K562 (cell line): ENCODE results near the gene CLCNKA. TPM values are rescaled to one million over a fixed set of nuclear protein-coding genes. Genes with fewer than 3 reads are reported as not detected.

Experiments
- ARID1B ChIP-seq: fragments of 450-650 bp; IDR thresholded peaks from 2 replicates; pipeline ENCODE4 v1.6.1; 2016; ENCODE audit warnings: antibody characterized with exemption, mild to moderate bottlenecking, inconsistent platforms
- ARID4B ChIP-seq: sonication (generic); formaldehyde crosslinking; IDR thresholded peaks from 2 replicates; pipeline ENCODE4 v1.8.0; 2022; ENCODE audit warnings: mild to moderate bottlenecking, missing genetic modification reagents
- CHD4 ChIP-seq: fragments of 200-600 bp; sonication (generic); IDR thresholded peaks from 3 replicates; pipeline ENCODE4 v1.6.1; 2012; ENCODE audit warnings: low read depth, mild to moderate bottlenecking, mixed read lengths, low read length, inconsistent platforms; ENCODE audit not compliant: insufficient read depth, insufficient replicate concordance, poor library complexity, severe bottlenecking
- CREB3L1 ChIP-seq: fragments of 450-650 bp; IDR thresholded peaks from 2 replicates; pipeline ENCODE4 v1.6.1; 2014; ENCODE audit warnings: low read depth, mild to moderate bottlenecking, moderate library complexity, borderline replicate concordance
- CTBP1 ChIP-seq: fragments of 450-650 bp; IDR thresholded peaks from 2 replicates; pipeline ENCODE4 v1.6.1; 2016; ENCODE audit warnings: borderline replicate concordance
- CXXC5 ChIP-seq: fragments of 250-450 bp; sonication (Bioruptor Pico); IDR thresholded peaks from 2 replicates; pipeline ENCODE4 v1.8.0; 2022; ENCODE audit warnings: inconsistent platforms, mild to moderate bottlenecking, moderate library complexity
- HCFC1 ChIP-seq: IDR thresholded peaks from 2 replicates; pipeline ENCODE4 v1.6.1; 2012; ENCODE audit warnings: low read depth, low read length, improper control_type of control experiment
- HMGN3 ChIP-seq: IDR thresholded peaks from 2 replicates; pipeline ENCODE4 v1.6.1; 2011; ENCODE audit warnings: borderline replicate concordance, low read depth, mild to moderate bottlenecking, mixed read lengths, low read length; ENCODE audit not compliant: insufficient read length; ENCODE audit errors: extremely low read depth
- HNRNPL ChIP-seq: fragments of 200-400 bp; formaldehyde crosslinking; IDR thresholded peaks from 2 replicates; pipeline ENCODE4 v1.6.1; 2017; ENCODE audit warnings: low read depth, mild to moderate bottlenecking, low read length
- JUND ChIP-seq, 2 experiments: IDR thresholded peaks; 2 replicates in 1 of 2; 3 replicates in 1 of 2; pipeline ENCODE4 v1.6.1; 2011; ENCODE audit warnings: borderline replicate concordance in 2 of 2, low read depth in 2 of 2, low read length in 2 of 2, improper control_type of control experiment in 1 of 2, missing biosample characterization in 1 of 2, missing genetic modification characterization in 1 of 2, missing genetic modification reagents in 1 of 2
- KAT7 ChIP-seq: sonication (generic); formaldehyde crosslinking; IDR thresholded peaks from 2 replicates; pipeline ENCODE4 v1.8.0; 2022; ENCODE audit warnings: missing genetic modification reagents, mild to moderate bottlenecking, borderline replicate concordance
- MYC ChIP-seq, 2 experiments: fragments of 250-450 bp in 1 of 2; sonication (Bioruptor Pico) in 1 of 2; IDR thresholded peaks; 2 replicates each; pipeline versions ENCODE4 v1.5.1 to v1.6.1; 2012 to 2021; ENCODE audit warnings: low read depth in 2 of 2, borderline replicate concordance in 1 of 2, improper control_type of control experiment in 1 of 2, low read length in 1 of 2, mild to moderate bottlenecking in 1 of 2, moderate library complexity in 1 of 2
- RAD51 ChIP-seq: fragments of 450-650 bp; IDR thresholded peaks from 2 replicates; pipeline ENCODE4 v1.7.1; 2016; ENCODE audit warnings: low read depth, mild to moderate bottlenecking, borderline replicate concordance
- ZNF263 ChIP-seq: sonication (generic); formaldehyde crosslinking; IDR thresholded peaks from 2 replicates; pipeline ENCODE4 v1.8.0; 2022; ENCODE audit warnings: mild to moderate bottlenecking, missing genetic modification reagents, borderline replicate concordance
- polyA plus RNA-seq, 8 experiments: library from polyadenylated mRNA; depleted of rRNA in 4 of 8; stranded (reverse) in 5 of 8; unstranded in 3 of 8; fragments of >200 nt; fragmentation: Nextera tagmentation in 2 of 8; fragmentation: Illumina TruSeq in 1 of 8; extraction: Ambion mirVana in 2 of 8; extraction: Trizol in 1 of 8; gene quantifications; 2 replicates each; pipeline versions ENCODE4 v1.2.1 to v1.2.3, GENCODE V29; 2011 to 2014; ENCODE audit warnings: inconsistent platforms in 1 of 8, missing spikeins in 1 of 8
- total RNA-seq, 7 experiments: library from RNA; depleted of rRNA in 6 of 7; stranded (reverse); fragments of >200 nt in 6 of 7; fragmentation: Illumina TruSeq in 2 of 7; extraction: Trizol in 2 of 7; gene quantifications; 2 replicates each; pipeline versions ENCODE4 v1.2.1 to v1.2.3, GENCODE V29; 2011 to 2021; ENCODE audit warnings: low replicate concordance in 1 of 7
- TF ChIP-seq, protein P1 (sequence below): sonication (generic); formaldehyde crosslinking; IDR thresholded peaks from 2 replicates; pipeline ENCODE4 v1.8.0; 2022; ENCODE audit warnings: missing genetic modification reagents, mild to moderate bottlenecking, moderate library complexity, borderline replicate concordance
- TF ChIP-seq, protein P2 (sequence below): sonication (generic); formaldehyde crosslinking; IDR thresholded peaks from 2 replicates; pipeline ENCODE4 v1.9.0; 2022; ENCODE audit warnings: mild to moderate bottlenecking, missing genetic modification reagents

CLCNKA gene
- total and polyA plus RNA-seq, 9 of the 15 experiments (the other 6 are each of a cell fraction or from before 2014, with no cell fraction given) = 0.03 to 0.37 (median 0.10) TPM; not detected in 3

DNA sequence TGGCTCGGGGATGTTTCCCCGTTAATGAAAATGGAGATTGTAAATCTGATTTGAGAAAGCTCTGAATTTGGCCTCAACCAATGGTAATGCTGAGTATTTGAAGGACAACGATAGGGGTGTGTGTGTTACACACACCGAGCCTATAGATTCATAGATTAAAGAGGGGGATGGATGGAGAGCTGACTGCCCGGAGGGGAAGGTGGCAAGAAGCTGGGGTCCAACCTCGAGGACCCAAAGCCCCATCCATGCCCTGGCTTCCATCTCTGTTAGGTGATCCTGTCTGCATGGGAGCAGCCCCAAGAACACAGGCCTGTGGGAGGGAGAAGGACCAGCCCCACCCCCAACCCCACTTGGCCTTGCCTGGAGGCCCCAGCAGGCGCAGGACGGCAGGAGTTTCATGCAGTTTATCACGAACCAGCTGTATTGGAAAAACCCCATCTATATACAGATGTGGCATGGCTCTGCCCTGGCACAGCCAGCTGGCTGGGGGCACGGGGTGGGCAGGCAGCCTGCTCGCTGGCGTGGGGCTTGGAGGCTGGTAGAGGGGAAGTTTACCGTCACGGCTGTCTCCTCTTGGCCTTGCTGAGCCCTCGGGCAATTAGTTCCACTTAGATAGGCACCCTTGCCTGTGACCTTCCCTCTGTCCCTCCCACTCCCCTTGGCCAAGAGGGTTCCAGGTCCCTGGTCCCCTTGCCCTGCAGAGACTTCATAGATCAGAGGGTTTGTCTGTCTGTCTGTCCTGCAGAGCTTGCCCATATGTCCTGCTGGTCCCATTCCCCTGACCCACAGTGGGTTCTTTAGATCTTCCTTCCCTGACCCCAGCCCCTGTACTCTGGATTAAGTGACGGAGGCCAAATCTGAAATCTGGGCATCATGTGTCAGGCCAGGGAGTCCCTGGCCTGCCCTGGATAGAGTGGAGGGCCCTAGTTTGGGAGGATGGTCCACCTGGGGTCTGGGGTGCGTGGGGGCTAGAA lies 7.0 kb upstream of the CLCNKA start (continued):
- TF ChIP-seq HMGN3 (peak; percentile 33), ARID4B (CRISPR knock-in tag) (peak; percentile 53), HNRNPL (0 out of 2 replicates have a peak, but pooled peaks have one; percentile 73), HCFC1 (peak; percentile 10; the same call in 1 of the 2 replicates), CXXC5 (0 out of 2 replicates have a peak, but pooled peaks have one; percentile 36), CREB3L1 (0 out of 2 replicates have a peak, but pooled peaks have one; percentile 24), JUND (IDR thresholded peaks at IDR 0.05; ENCODE audit: borderline replicate concordance, low read depth, low read length) (peak; percentile 23; the same call in 1 of the 2 replicates), JUND (tag; IDR thresholded peaks at IDR 0.05; ENCODE audit: borderline replicate concordance, low read depth, low read length) (no peak), ZNF263 (CRISPR knock-in tag) (peak; percentile 51; the same call in 1 of the 2 replicates), CTBP1 (peak; percentile 62; the same call in 1 of the 2 replicates), MYC (IDR thresholded peaks at IDR 0.05; ENCODE audit: low read depth, low read length) (peak; percentile 95), MYC (CRISPR knock-in tag; IDR thresholded peaks at IDR 0.05; ENCODE audit: borderline replicate concordance, low read depth) (no peak; the same call in none of the 2 replicates), CHD4 (peak; percentile 46), RAD51 (peak; percentile 85), ARID1B (0 out of 2 replicates have a peak, but pooled peaks have one; percentile 20), KAT7 (CRISPR knock-in tag) (no peak; the same call in 1 of the 2 replicates)
- TF ChIP-seq, protein P1, sequence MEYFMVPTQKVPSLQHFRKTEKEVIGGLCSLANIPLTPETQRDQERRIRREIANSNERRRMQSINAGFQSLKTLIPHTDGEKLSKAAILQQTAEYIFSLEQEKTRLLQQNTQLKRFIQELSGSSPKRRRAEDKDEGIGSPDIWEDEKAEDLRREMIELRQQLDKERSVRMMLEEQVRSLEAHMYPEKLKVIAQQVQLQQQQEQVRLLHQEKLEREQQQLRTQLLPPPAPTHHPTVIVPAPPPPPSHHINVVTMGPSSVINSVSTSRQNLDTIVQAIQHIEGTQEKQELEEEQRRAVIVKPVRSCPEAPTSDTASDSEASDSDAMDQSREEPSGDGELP (CRISPR knock-in tag) = peak; percentile 63; the same call in 1 of the 2 replicates
- TF ChIP-seq, protein P2, sequence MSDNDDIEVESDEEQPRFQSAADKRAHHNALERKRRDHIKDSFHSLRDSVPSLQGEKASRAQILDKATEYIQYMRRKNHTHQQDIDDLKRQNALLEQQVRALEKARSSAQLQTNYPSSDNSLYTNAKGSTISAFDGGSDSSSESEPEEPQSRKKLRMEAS (CRISPR knock-in tag) = peak; percentile 96
